Activated CD8-positive, alpha-beta memory T cell treated with anti-CD3 and anti-CD28 coated beads, Interleukin-2, amount 10 ng/mL, durations not matched to agents 7 days and 5 days (primary cell): Measurements from ENCODE around the gene GANAB. TPM values are rescaled to one million over a fixed set of nuclear protein-coding genes. Genes with fewer than 3 reads are reported as not detected.
A peak's percentile ranks its signal among the peaks of the same experiment; 100 is the strongest.
"Not testable (repeated sequence)": the region's sequence is repeated elsewhere in the genome, so short reads cannot be mapped to it uniquely, and the experiment has no call there.

Source experiments
- ATAC-seq: fragments of 150-1000 bp; cut with Tn5 transposase; one replicate; pipeline ENCODE4 v1.10.0; 2021; ENCODE audit warnings: moderate library complexity
- CTCF ChIA-PET: fragments of 350-600 bp; sonication (Branson Sonifier 250); formaldehyde crosslinking; loops from one replicate; lab custom pipeline; 2021; ENCODE audit warnings: antibody characterized with exemption; lab: Charles Lee
- DNase-seq: peaks from one replicate; pipeline ENCODE4 v3.0.0-alpha.2; 2020
- H3K27ac Mint-ChIP-seq: one replicate; pipeline ENCODE4 v1.8.0; 2021; ENCODE audit warnings: mild to moderate bottlenecking, mixed read lengths
- H3K27me3 Mint-ChIP-seq: one replicate; pipeline ENCODE4 v1.8.0; 2021; ENCODE audit warnings: mixed read lengths
- H3K36me3 Mint-ChIP-seq: one replicate; pipeline ENCODE4 v1.8.0; 2021; ENCODE audit warnings: mild to moderate bottlenecking, mixed read lengths
- H3K4me1 Mint-ChIP-seq: one replicate; pipeline ENCODE4 v1.8.0; 2021; ENCODE audit warnings: mixed read lengths
- H3K4me3 Mint-ChIP-seq: one replicate; pipeline ENCODE4 v1.8.0; 2021; ENCODE audit warnings: mild to moderate bottlenecking, moderate library complexity, mixed read lengths
- H3K9me3 Mint-ChIP-seq: one replicate; pipeline ENCODE4 v1.8.0; 2022; ENCODE audit warnings: low read depth, mixed read lengths
- total RNA-seq, 2 experiments: library from RNA; stranded (reverse); gene quantifications; one replicate each; pipeline ENCODE4 v1.2.3, GENCODE V29; 2021

Gene GANAB
- 100 to 1,000 TPM; 248 to 275 TPM for total RNA-seq

DNA sequence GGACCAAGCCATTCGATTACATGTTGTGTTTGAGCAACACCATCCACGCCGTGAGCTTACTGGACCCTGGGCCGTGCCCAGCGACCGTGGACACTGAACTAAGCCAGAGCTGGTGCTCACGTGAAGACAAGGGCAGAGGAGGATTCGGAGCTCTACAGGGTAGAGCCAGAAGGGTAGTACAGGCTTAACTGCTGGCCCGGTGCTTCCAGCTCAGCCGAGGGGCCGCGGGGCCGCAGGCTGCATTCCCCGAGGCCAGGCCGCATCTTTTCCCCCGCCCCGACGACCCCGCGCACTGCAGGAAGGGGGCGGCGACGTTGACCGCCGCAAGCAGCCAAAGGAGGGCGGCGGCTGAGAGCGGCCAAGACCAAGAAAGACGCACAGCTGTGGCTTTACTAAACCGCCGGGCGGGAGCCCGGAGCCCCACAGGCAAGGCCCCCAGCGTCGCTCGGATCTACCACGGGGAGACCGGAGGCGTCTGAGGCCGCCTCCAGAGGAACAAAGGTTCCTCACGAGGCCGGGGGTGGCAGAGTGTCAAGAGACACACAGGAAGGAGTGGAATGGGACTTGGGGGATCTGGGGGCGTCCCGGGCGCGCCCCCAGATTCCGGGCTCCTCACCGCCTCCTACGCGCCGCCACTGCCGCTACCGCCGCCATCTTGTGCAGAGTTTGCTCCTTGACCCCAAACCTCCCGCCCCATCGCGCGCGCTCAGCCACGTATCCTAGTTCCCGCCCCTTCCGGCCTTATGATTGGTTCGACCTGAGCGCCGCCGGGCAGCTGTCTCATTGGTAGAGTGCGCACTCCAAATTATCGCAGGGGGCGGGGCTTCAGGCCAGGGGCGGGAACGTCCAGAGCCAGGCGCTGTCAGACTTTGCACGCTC is at the start of gene GANAB:
Gene GANAB, minus strand, starts transcription at position 668 of the 879 bp plus-strand sequence. Its CDS starts 14 bp downstream, at position 654.
- Mint-ChIP-seq H3K27ac (peak within 1 kb of the TSS; percentile 93), H3K9me3 (no peaks in the 10 kb centered on the region), H3K4me1 (peaks cover 39% of the 10 kb centered on the region), H3K36me3 (peaks cover 27% of the 10 kb centered on the region), H3K4me3 (peak within 1 kb of the TSS; percentile 89), H3K27me3 (no peaks in the 10 kb centered on the region)
- CTCF ChIA-PET: interaction anchor here (0.6 to 1.9 kb wide), 9 partner anchors 9 to 141 kb away, joined by 3 to 7 read pairs (median 3); partner anchors contain the start of genes C11orf98, CSKMT and EML3
- ATAC-seq (peak; percentile 98), DNase-seq (peak; percentile 100)

GRCh38 chr11:62694455-62695167 is 48.2 kb upstream of the GANAB start:
- Mint-ChIP-seq H3K36me3 (peaks cover 6% of the 10 kb centered on the region), H3K27me3 (no peaks in the 10 kb centered on the region), H3K9me3 (no peaks in the 10 kb centered on the region), H3K4me1 (peaks cover 5% of the 10 kb centered on the region), H3K4me3 (no peak overlapping the region), H3K27ac (no peak overlapping the region)
- ATAC-seq: peak; percentile 88
- peak; percentile 85 for DNase-seq
- CTCF ChIA-PET: interaction anchor here (0.6 to 5.5 kb wide), 46 partner anchors 9 to 313 kb away, joined by 3 to 44 read pairs (median 4); partner anchors contain the start of genes BSCL2, C11orf98, CSKMT and EEF1G

DNA sequence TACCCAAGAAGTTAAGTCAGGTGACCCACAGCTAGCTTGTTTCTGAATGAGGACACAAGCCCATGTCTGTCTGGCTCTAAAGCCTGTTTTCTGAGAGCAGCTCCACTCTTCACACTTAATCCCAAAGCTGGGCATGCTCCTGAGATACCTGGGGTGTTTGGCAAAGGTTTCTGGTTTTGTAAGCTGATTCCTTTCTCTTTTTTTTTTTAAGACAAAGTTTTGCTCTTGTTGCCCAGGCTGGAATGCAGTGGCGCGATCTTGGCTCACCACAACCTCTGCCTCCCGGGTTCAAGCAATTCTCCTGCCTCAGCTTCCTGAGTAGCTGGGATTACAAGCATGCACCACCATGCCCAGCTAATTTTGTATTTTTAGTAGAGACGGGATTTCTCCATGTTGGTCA is 47.2 kb upstream of the GANAB start:
- H3K4me1 Mint-ChIP-seq, DNase-seq, ATAC-seq, H3K9me3 Mint-ChIP-seq, H3K36me3 Mint-ChIP-seq, H3K4me3 Mint-ChIP-seq, H3K27me3 Mint-ChIP-seq, H3K27ac Mint-ChIP-seq: not testable (repeated sequence)
- CTCF ChIA-PET: interaction anchor here (0.6 to 5.5 kb wide), 27 partner anchors 10 to 312 kb away, joined by 3 to 44 read pairs (median 5); partner anchors contain the start of genes C11orf98, CSKMT, EML3 and HNRNPUL2

GRCh38 chr11:62689421-62690183 is 43.2 kb upstream of the GANAB start, which contains the start of gene LRRN4CL:
Gene LRRN4CL (minus strand): TSS chr11:62689530. CDS start chr11:62688508, 1,022 bp downstream.
- H3K36me3 Mint-ChIP-seq: peaks cover 8% of the 10 kb centered on the region
- peaks cover under 1% of the 10 kb centered on the region for H3K4me1 Mint-ChIP-seq
- no peak within 1 kb of the TSS for H3K27ac Mint-ChIP-seq
- no peak for ATAC-seq
- H3K9me3 Mint-ChIP-seq: no peaks in the 10 kb centered on the region
- no peak for DNase-seq
- CTCF ChIA-PET: interaction anchor here (1.2 to 5.5 kb wide), 6 partner anchors 9 to 265 kb away, joined by 3 to 44 read pairs (median 4); partner anchors contain the start of genes TUT1 and UQCC3
- no peak within 1 kb of the TSS for H3K4me3 Mint-ChIP-seq
- H3K27me3 Mint-ChIP-seq: peaks cover 10% of the 10 kb centered on the region

DNA sequence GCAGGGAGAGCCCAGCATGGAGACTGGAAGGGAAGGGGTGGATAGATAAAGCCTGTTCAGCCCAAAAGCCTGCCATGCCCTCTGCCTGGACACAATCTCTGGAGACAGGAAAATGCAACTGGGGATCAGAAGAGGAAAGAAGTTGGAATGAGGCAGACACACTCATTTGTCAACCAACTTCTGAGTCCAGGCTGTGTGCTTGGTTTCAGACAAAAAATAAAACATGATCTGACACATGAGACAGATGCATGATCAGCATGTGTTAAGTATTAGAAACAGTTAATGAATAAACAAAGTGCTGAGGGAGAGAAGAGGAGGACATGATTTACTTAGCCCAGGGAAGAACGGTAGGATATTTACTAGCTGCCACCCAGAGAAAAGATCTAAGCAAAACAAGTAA is 42.1 kb upstream of the GANAB start:
- Mint-ChIP-seq H3K27me3 (peaks cover 10% of the 10 kb centered on the region), H3K4me3 (no peak overlapping the region), H3K9me3 (no peaks in the 10 kb centered on the region), H3K4me1 (no peaks in the 10 kb centered on the region), H3K27ac (no peak overlapping the region), H3K36me3 (peaks cover 8% of the 10 kb centered on the region)
- ATAC-seq (no peak), DNase-seq (no peak)
- CTCF ChIA-PET: interaction anchor here (0.6 to 2.5 kb wide), 3 partner anchors 29 to 264 kb away, joined by 3 to 9 read pairs (median 3); no protein-coding TSS in a partner anchor

- Mint-ChIP-seq H3K27me3 (peaks cover 10% of the 10 kb centered on the region), H3K4me1 (no peaks in the 10 kb centered on the region), H3K9me3 (no peaks in the 10 kb centered on the region), H3K27ac (no peak overlapping the region), H3K4me3 (no peak overlapping the region), H3K36me3 (peaks cover 5% of the 10 kb centered on the region)
- CTCF ChIA-PET: interaction anchor here (0.6 to 2.5 kb wide), 2 partner anchors 29 to 263 kb away, joined by 3 to 9 read pairs; no protein-coding TSS in a partner anchor
- DNase-seq: no peak
- ATAC-seq: no peak
Measured at GRCh38 chr11:62687508-62688396, 41.3 kb upstream of the GANAB start.

GRCh38 chr11:62682518-62682917 is 36.1 kb upstream of the GANAB start:
- no peak for ATAC-seq
- Mint-ChIP-seq H3K36me3 (peaks cover 4% of the 10 kb centered on the region), H3K4me3 (no peak overlapping the region), H3K9me3 (no peaks in the 10 kb centered on the region), H3K4me1 (peaks cover 19% of the 10 kb centered on the region), H3K27me3 (peaks cover 5% of the 10 kb centered on the region), H3K27ac (no peak overlapping the region)
- DNase-seq: no peak
- CTCF ChIA-PET: interaction anchor here (1.5 to 2.9 kb wide), 3 partner anchors 11 to 258 kb away, joined by 5 to 17 read pairs (median 5); partner anchors contain the start of genes LBHD1 and UQCC3

DNA sequence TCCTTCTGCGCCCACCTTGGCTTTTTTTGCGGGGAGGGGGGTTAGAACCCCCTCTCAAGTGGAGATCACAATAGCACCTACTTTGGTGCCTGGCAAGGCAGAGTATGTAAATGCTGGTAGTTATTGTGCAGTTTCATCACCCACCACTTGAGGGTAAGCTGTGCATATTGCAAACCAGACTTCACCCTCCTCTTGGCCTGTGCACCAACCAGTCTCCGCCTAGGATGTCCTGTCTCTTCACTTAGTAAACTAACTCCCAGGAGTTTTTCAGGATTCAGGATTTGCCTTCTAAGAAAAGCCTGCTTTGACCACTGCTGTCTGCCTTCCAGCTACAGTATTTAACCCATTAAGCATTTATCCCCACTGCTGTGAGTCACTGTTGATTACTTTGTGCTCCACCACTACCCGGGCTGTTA is 34.4 kb upstream of the GANAB start:
- ATAC-seq (peak; percentile 73), DNase-seq (peak; percentile 62)
- Mint-ChIP-seq H3K4me3 (peak overlapping the region; percentile 39), H3K27ac (peak overlapping the region; percentile 73), H3K36me3 (peaks cover 14% of the 10 kb centered on the region), H3K27me3 (no peaks in the 10 kb centered on the region), H3K9me3 (no peaks in the 10 kb centered on the region), H3K4me1 (peaks cover 31% of the 10 kb centered on the region)
- CTCF ChIA-PET: interaction anchor here (0.6 to 3.7 kb wide), 26 partner anchors 9 to 266 kb away, joined by 3 to 42 read pairs (median 4); partner anchors contain the start of genes C11orf98, CSKMT, GANAB and LBHD1

DNA sequence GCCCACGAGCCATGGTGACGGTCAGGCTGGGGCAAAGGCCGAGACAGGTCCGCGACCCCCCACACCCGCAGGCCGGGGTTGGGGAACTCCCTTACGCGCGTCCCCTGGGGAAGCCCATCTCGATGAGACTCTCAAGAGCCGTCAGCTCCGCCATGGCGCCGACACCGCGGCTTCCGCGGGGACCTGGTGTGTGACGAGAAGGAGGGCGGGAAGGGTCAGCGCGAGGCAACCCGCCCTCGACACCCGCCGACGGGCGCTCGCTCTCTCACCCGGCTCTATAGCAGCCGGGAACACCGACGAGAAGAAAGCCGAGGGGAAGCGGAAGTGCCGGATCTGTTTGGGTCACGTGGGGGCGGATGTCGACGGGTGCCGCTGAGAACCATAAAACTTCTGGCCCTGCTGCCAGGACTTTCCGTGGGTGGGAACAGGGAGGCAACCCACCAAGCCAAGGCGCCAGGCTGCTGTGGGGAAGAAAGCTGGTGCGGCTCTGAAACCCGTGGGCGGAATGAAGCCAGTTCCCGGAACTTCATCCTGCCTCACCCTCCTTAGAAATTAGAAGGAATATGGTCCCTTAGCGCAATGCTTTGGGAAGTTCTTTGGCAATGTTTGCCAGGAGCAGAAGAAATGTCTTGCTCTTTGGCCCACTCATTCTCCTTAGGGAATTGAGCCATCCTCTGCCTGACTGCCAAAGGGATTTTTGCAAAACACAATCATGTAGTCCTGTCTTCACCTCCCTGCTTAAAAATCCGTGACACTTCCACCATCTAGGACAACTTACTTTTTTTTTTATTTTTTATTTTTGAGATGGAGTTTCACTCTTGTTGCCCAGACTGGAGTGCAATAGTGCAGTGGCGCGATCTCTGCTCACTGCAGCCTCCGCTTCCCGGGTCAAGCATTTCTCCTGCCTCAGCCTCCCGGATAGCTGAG is 32.6 kb upstream of the GANAB start, which contains the start of gene UBXN1:
Gene UBXN1, minus strand, starts transcription at position 304 of the 927 bp plus-strand sequence. Its CDS starts 150 bp downstream, at position 154.
- peaks cover 34% of the 10 kb centered on the region for H3K4me1 Mint-ChIP-seq
- H3K4me3 Mint-ChIP-seq: peak within 1 kb of the TSS; percentile 84
- CTCF ChIA-PET: interaction anchor here (0.6 to 3.7 kb wide), 11 partner anchors 11 to 254 kb away, joined by 3 to 42 read pairs (median 4); partner anchors contain the start of genes C11orf98, CSKMT, EML3 and INTS5
- peak within 1 kb of the TSS; percentile 90 for H3K27ac Mint-ChIP-seq
- DNase-seq (peak; percentile 89), ATAC-seq (peak; percentile 90)
- peaks cover 20% of the 10 kb centered on the region for H3K36me3 Mint-ChIP-seq
- H3K9me3 Mint-ChIP-seq: no peaks in the 10 kb centered on the region
- H3K27me3 Mint-ChIP-seq: no peaks in the 10 kb centered on the region

DNA sequence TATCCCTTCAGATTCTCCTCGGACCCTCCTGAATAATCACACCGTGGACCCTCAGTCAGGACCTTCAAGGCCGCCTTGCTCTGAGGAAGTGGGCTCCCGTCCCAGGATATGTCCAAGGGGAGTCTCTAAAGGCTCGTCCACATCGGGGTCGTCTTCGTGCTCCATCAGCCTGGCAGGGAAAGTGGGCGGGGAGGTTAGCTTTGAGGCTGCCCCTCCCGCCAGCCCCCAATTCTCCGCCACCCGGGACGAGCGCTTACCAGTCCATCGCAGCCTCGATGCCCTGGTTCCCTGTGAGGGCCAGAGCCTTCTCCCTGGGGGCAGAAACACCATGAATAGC is 32.0 kb upstream of the GANAB start:
- ATAC-seq: peak; percentile 3
- Mint-ChIP-seq H3K4me3 (peak overlapping the region; percentile 84), H3K9me3 (no peaks in the 10 kb centered on the region), H3K36me3 (peaks cover 22% of the 10 kb centered on the region), H3K27ac (peak overlapping the region; percentile 90), H3K27me3 (no peaks in the 10 kb centered on the region), H3K4me1 (peaks cover 37% of the 10 kb centered on the region)
- no peak for DNase-seq
- CTCF ChIA-PET: interaction anchor here (3.7 kb wide), 1 partner anchor 15 kb away, joined by 42 read pairs; no protein-coding TSS in a partner anchor
